WTC11 (cell line): ENCODE measurements around the gene GAL3ST2. TPM values are rescaled to one million over a fixed set of nuclear protein-coding genes. Genes with fewer than 3 reads are reported as not detected.

Source experiments
- ATAC-seq: fragments of 200-7000 bp; cut with Tn5 transposase; 2 replicates; pipeline ENCODE4 v1.10.0; 2021; ENCODE audit warnings: mild to moderate bottlenecking, moderate library complexity
- CTCF ChIA-PET: fragments of 300-600 bp; sonication (Branson Sonifier 250); formaldehyde crosslinking; loops from one replicate; lab custom pipeline; 2021; ENCODE audit warnings: antibody characterized with exemption; lab: Charles Lee
- POLR2A ChIA-PET: fragments of 350-600 bp; sonication (Branson Sonifier 250); formaldehyde crosslinking; loops from one replicate; lab custom pipeline; 2021; ENCODE audit warnings: antibody characterized with exemption; lab: Charles Lee
- DNase-seq: peaks from one replicate; pipeline ENCODE4 v3.0.0; 2021; ENCODE audit warnings: low spot score
- H3K27ac Mint-ChIP-seq: 2 replicates; pipeline ENCODE4 v1.8.0; 2021; ENCODE audit warnings: mixed read lengths
- H3K27me3 Mint-ChIP-seq: 2 replicates; pipeline ENCODE4 v1.8.0; 2021; ENCODE audit warnings: low read depth, mild to moderate bottlenecking, moderate library complexity, mixed read lengths
- H3K36me3 Mint-ChIP-seq: 2 replicates; pipeline ENCODE4 v1.8.0; 2021; ENCODE audit warnings: mixed read lengths
- H3K4me1 Mint-ChIP-seq: 2 replicates; pipeline ENCODE4 v1.8.0; 2022; ENCODE audit warnings: mixed read lengths
- H3K4me3 Mint-ChIP-seq: 2 replicates; pipeline ENCODE4 v1.8.0; 2021; ENCODE audit warnings: mild to moderate bottlenecking, moderate library complexity, mixed read lengths
- H3K9me3 Mint-ChIP-seq: 2 replicates; pipeline ENCODE4 v1.8.0; 2021; ENCODE audit warnings: mixed read lengths
- AFF4 ChIP-seq: sonication (generic); formaldehyde crosslinking; IDR thresholded peaks from 2 replicates; pipeline ENCODE4 v1.8.1; 2023; ENCODE audit warnings: mild to moderate bottlenecking, missing genetic modification reagents, borderline replicate concordance
- CREB1 ChIP-seq: sonication (generic); formaldehyde crosslinking; IDR thresholded peaks from 2 replicates; pipeline ENCODE4 v1.8.0; 2023; ENCODE audit warnings: mild to moderate bottlenecking, missing genetic modification reagents
- CREM ChIP-seq: sonication (generic); formaldehyde crosslinking; IDR thresholded peaks from 2 replicates; pipeline ENCODE4 v1.8.1; 2022; ENCODE audit warnings: mild to moderate bottlenecking, missing genetic modification reagents, moderate library complexity
- E2F5 ChIP-seq: sonication (generic); formaldehyde crosslinking; IDR thresholded peaks from 2 replicates; pipeline ENCODE4 v1.8.1; 2022; ENCODE audit warnings: mild to moderate bottlenecking, moderate library complexity, missing genetic modification reagents
- FOXK1 ChIP-seq: sonication (generic); formaldehyde crosslinking; IDR thresholded peaks from 2 replicates; pipeline ENCODE4 v1.8.0; 2022; ENCODE audit warnings: mild to moderate bottlenecking, moderate library complexity, missing genetic modification reagents
- FOXP4 ChIP-seq: sonication (generic); formaldehyde crosslinking; IDR thresholded peaks from 2 replicates; pipeline ENCODE4 v1.8.0; 2022; ENCODE audit warnings: mild to moderate bottlenecking, missing genetic modification reagents
- GABPB1 ChIP-seq: sonication (generic); formaldehyde crosslinking; IDR thresholded peaks from 2 replicates; pipeline ENCODE4 v1.8.1; 2023; ENCODE audit warnings: mild to moderate bottlenecking, missing genetic modification reagents
- JAZF1 ChIP-seq: fragments of 250-450 bp; sonication (Bioruptor Pico); IDR thresholded peaks from 2 replicates; pipeline ENCODE4 v1.9.0; 2021; ENCODE audit warnings: moderate library complexity, mild to moderate bottlenecking, inconsistent platforms
- MYBL2 ChIP-seq: sonication (generic); formaldehyde crosslinking; IDR thresholded peaks from 2 replicates; pipeline ENCODE4 v1.8.1; 2023; ENCODE audit warnings: mild to moderate bottlenecking, moderate library complexity, missing genetic modification reagents
- RELA ChIP-seq: sonication (generic); formaldehyde crosslinking; IDR thresholded peaks from 2 replicates; pipeline ENCODE4 v1.8.1; 2022; ENCODE audit warnings: missing genetic modification reagents, mild to moderate bottlenecking, borderline replicate concordance
- SMAD4 ChIP-seq: sonication (generic); formaldehyde crosslinking; IDR thresholded peaks from 2 replicates; pipeline ENCODE4 v1.8.0; 2022; ENCODE audit warnings: mild to moderate bottlenecking, missing genetic modification reagents
- SP1 ChIP-seq: sonication (generic); formaldehyde crosslinking; conservative IDR thresholded peaks from 2 replicates; pipeline ENCODE4 v1.8.1; 2022; ENCODE audit warnings: missing genetic modification reagents
- ZBTB21 ChIP-seq: sonication (generic); formaldehyde crosslinking; IDR thresholded peaks from 2 replicates; pipeline ENCODE4 v1.8.1; 2023; ENCODE audit warnings: mild to moderate bottlenecking, missing genetic modification reagents, borderline replicate concordance
- ZMAT4 ChIP-seq: fragments of 250-450 bp; sonication (Bioruptor Pico); IDR thresholded peaks from 2 replicates; pipeline ENCODE4 v1.9.0; 2021; ENCODE audit warnings: mild to moderate bottlenecking
- ZNF263 ChIP-seq: sonication (generic); formaldehyde crosslinking; IDR thresholded peaks from 2 replicates; pipeline ENCODE4 v1.8.1; 2022; ENCODE audit warnings: low read depth, mild to moderate bottlenecking, moderate library complexity, missing genetic modification reagents
- ZNF317 ChIP-seq: sonication (generic); formaldehyde crosslinking; IDR thresholded peaks from 2 replicates; pipeline ENCODE4 v1.8.1; 2023; ENCODE audit warnings: low read depth, mild to moderate bottlenecking, moderate library complexity, missing genetic modification reagents, borderline replicate concordance
- total RNA-seq: library from RNA; stranded (reverse); gene quantifications from 3 replicates; pipeline ENCODE4 v1.2.3, GENCODE V29; 2021
- TF ChIP-seq, protein P1 (sequence below): sonication (generic); formaldehyde crosslinking; IDR thresholded peaks from 2 replicates; pipeline ENCODE4 v1.8.1; 2023; ENCODE audit warnings: mild to moderate bottlenecking, moderate library complexity, missing genetic modification reagents
- TF ChIP-seq, protein P2 (sequence below): sonication (generic); formaldehyde crosslinking; conservative IDR thresholded peaks from 2 replicates; pipeline ENCODE4 v1.8.1; 2023; ENCODE audit warnings: mild to moderate bottlenecking, low read depth, missing genetic modification reagents, moderate library complexity

The GAL3ST2 gene
- total RNA-seq, 1 experiment from 2014 or later: 0.98 TPM

GRCh38 chr2:241751776-241752175, 24.8 kb upstream of the GAL3ST2 start:
- ATAC-seq: no peak
- no peak for DNase-seq
- POLR2A ChIA-PET: no interaction called here

More at GRCh38 chr2:241751776-241752175, 24.8 kb upstream of the GAL3ST2 start:
- Mint-ChIP-seq H3K4me1 (no peaks in the 10 kb centered on the region), H3K27me3 (no peaks in the 10 kb centered on the region), H3K36me3 (peaks cover 9% of the 10 kb centered on the region; the same call in 1 of the 2 replicates), H3K4me3 (no peak overlapping the region), H3K27ac (no peak overlapping the region; the same call in 1 of the 2 replicates), H3K9me3 (no peaks in the 10 kb centered on the region)
- CTCF ChIA-PET: no interaction called here
- TF ChIP-seq FOXK1 (CRISPR knock-in tag): no peak
- TF ChIP-seq MYBL2 (CRISPR knock-in tag): no peak
- TF ChIP-seq ZMAT4 (CRISPR knock-in tag): no peak
- no peak for TF ChIP-seq CREB1 (CRISPR knock-in tag)
- TF ChIP-seq RELA (CRISPR knock-in tag): no peak
- TF ChIP-seq, protein P1, sequence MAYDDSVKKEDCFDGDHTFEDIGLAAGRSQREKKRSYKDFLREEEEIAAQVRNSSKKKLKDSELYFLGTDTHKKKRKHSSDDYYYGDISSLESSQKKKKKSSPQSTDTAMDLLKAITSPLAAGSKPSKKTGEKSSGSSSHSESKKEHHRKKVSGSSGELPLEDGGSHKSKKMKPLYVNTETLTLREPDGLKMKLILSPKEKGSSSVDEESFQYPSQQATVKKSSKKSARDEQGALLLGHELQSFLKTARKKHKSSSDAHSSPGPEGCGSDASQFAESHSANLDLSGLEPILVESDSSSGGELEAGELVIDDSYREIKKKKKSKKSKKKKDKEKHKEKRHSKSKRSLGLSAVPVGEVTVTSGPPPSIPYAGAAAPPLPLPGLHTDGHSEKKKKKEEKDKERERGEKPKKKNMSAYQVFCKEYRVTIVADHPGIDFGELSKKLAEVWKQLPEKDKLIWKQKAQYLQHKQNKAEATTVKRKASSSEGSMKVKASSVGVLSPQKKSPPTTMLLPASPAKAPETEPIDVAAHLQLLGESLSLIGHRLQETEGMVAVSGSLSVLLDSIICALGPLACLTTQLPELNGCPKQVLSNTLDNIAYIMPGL (CRISPR knock-in tag): no peak
- TF ChIP-seq SP1: no peak
- no peak for TF ChIP-seq JAZF1 (CRISPR knock-in tag)
- no peak for TF ChIP-seq ZBTB21 (CRISPR knock-in tag)
- no peak for TF ChIP-seq ZNF263
- no peak for TF ChIP-seq E2F5 (CRISPR knock-in tag)
- no peak for TF ChIP-seq GABPB1
- no peak for TF ChIP-seq CREM (CRISPR knock-in tag)
- TF ChIP-seq SMAD4: no peak
- TF ChIP-seq AFF4: no peak
- no peak for TF ChIP-seq ZNF317 (CRISPR knock-in tag)
- TF ChIP-seq FOXP4 (CRISPR knock-in tag): no peak
- TF ChIP-seq, protein P2, sequence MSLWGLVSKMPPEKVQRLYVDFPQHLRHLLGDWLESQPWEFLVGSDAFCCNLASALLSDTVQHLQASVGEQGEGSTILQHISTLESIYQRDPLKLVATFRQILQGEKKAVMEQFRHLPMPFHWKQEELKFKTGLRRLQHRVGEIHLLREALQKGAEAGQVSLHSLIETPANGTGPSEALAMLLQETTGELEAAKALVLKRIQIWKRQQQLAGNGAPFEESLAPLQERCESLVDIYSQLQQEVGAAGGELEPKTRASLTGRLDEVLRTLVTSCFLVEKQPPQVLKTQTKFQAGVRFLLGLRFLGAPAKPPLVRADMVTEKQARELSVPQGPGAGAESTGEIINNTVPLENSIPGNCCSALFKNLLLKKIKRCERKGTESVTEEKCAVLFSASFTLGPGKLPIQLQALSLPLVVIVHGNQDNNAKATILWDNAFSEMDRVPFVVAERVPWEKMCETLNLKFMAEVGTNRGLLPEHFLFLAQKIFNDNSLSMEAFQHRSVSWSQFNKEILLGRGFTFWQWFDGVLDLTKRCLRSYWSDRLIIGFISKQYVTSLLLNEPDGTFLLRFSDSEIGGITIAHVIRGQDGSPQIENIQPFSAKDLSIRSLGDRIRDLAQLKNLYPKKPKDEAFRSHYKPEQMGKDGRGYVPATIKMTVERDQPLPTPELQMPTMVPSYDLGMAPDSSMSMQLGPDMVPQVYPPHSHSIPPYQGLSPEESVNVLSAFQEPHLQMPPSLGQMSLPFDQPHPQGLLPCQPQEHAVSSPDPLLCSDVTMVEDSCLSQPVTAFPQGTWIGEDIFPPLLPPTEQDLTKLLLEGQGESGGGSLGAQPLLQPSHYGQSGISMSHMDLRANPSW (CRISPR knock-in tag): no peak
